HCT116 (cell line): ENCODE measurements around the gene MBP.

Experiments
- CEBPB ChIP-seq: IDR thresholded peaks from 2 replicates; pipeline ENCODE4 v1.6.1; 2012; ENCODE audit warnings: low read depth
- FOSL1 ChIP-seq: IDR thresholded peaks from 2 replicates; pipeline ENCODE4 v1.6.1; 2012; ENCODE audit warnings: low read depth
- POLR2A ChIP-seq: IDR thresholded peaks from 2 replicates; pipeline ENCODE4 v1.7.0; 2011; ENCODE audit warnings: borderline replicate concordance; ENCODE audit not compliant: insufficient read depth, insufficient read length; ENCODE audit errors: extremely low read depth
- POLR2AphosphoS5 ChIP-seq: IDR thresholded peaks from 2 replicates; pipeline ENCODE4 v1.6.1; 2011; ENCODE audit warnings: mild to moderate bottlenecking, low read depth, low read length, moderate library complexity
- ZNF274 ChIP-seq: fragments of 200-500 bp; sonication (Bioruptor generic); IDR thresholded peaks from 2 replicates; pipeline ENCODE4 v1.6.1; 2014; ENCODE audit warnings: mild to moderate bottlenecking, low read depth, low read length, inconsistent platforms
- TF ChIP-seq, protein P1 (sequence below), 3 experiments: fragments of 200-600 bp in 1 of 3; sonication (generic) in 1 of 3; IDR thresholded peaks in 2 of 3; conservative IDR thresholded peaks in 1 of 3; 2 replicates each; pipeline ENCODE4 v1.5.1; 2012 to 2017; ENCODE audit warnings: low read depth in 2 of 3, low read length in 2 of 3, antibody characterized with exemption in 1 of 3, borderline replicate concordance in 1 of 3, control low read depth in 1 of 3, mild to moderate bottlenecking in 1 of 3, mixed read lengths in 1 of 3, mixed run types in 1 of 3, moderate library complexity in 1 of 3; ENCODE audit not compliant: insufficient read depth in 1 of 3
- TF ChIP-seq, protein P2 (sequence below): IDR thresholded peaks from 2 replicates; pipeline ENCODE4 v1.6.1; 2012
- TF ChIP-seq, protein P3 (sequence below): IDR thresholded peaks from 2 replicates; pipeline ENCODE4 v1.6.1; 2011; ENCODE audit warnings: mild to moderate bottlenecking, low read length, moderate library complexity; ENCODE audit not compliant: insufficient replicate concordance; ENCODE audit errors: extremely low read depth

DNA sequence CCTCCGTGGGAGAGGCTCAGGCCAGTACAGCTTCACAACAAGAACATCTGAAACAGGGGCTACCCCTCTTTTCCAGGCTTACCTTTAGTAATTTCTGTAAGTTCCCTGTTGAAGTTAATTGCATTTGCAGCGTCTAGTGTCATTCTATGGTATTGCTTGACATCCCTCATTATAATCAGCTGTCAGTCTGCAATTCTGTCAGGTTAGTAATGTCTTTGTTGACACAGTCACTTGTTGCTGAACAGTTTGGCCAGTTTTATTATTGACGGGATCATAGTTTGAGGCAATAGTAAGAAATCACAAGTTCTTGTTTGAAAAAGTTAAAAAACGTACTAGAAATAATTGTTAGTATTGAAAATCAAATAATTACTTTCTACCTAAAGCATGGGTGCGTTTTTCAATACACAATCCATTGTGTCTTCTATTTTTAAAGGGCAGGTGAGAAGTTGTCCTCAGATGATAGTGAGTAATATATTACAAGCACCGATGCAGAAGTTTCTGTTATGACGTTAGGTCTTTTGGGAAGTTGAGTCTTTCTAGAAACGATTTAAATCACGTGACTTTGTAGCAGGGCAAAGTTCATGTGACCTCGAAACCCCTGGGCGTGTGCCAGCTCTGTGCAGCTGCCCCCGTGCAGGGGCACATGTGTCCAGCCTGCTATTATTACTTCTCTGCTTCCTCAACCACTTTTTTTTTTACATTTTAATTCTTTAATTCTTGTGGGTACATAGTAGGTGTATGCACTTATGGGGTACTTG, 49.5 kb upstream of the MBP start:
- TF ChIP-seq ZNF274 (no peak), POLR2A (no peak), POLR2AphosphoS5 (no peak), FOSL1 (no peak), CEBPB (no peak)
- TF ChIP-seq, protein P1, sequence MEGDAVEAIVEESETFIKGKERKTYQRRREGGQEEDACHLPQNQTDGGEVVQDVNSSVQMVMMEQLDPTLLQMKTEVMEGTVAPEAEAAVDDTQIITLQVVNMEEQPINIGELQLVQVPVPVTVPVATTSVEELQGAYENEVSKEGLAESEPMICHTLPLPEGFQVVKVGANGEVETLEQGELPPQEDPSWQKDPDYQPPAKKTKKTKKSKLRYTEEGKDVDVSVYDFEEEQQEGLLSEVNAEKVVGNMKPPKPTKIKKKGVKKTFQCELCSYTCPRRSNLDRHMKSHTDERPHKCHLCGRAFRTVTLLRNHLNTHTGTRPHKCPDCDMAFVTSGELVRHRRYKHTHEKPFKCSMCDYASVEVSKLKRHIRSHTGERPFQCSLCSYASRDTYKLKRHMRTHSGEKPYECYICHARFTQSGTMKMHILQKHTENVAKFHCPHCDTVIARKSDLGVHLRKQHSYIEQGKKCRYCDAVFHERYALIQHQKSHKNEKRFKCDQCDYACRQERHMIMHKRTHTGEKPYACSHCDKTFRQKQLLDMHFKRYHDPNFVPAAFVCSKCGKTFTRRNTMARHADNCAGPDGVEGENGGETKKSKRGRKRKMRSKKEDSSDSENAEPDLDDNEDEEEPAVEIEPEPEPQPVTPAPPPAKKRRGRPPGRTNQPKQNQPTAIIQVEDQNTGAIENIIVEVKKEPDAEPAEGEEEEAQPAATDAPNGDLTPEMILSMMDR (IDR thresholded peaks at IDR 0.05 in 2 of 3, conservative IDR thresholded peaks at IDR 0.05 in 1 of 3; ENCODE audit: borderline replicate concordance in 1 of 3, insufficient read depth in 1 of 3, low read depth in 2 of 3, low read length in 2 of 3), result no peak
- TF ChIP-seq, protein P2, sequence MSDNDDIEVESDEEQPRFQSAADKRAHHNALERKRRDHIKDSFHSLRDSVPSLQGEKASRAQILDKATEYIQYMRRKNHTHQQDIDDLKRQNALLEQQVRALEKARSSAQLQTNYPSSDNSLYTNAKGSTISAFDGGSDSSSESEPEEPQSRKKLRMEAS, result no peak
- TF ChIP-seq, protein P3, sequence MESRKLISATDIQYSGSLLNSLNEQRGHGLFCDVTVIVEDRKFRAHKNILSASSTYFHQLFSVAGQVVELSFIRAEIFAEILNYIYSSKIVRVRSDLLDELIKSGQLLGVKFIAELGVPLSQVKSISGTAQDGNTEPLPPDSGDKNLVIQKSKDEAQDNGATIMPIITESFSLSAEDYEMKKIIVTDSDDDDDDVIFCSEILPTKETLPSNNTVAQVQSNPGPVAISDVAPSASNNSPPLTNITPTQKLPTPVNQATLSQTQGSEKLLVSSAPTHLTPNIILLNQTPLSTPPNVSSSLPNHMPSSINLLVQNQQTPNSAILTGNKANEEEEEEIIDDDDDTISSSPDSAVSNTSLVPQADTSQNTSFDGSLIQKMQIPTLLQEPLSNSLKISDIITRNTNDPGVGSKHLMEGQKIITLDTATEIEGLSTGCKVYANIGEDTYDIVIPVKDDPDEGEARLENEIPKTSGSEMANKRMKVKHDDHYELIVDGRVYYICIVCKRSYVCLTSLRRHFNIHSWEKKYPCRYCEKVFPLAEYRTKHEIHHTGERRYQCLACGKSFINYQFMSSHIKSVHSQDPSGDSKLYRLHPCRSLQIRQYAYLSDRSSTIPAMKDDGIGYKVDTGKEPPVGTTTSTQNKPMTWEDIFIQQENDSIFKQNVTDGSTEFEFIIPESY, result no peak
